Tibial nerve (tissue), 4 donors: Measurements from ENCODE around the gene NWD2. TPM values are rescaled to one million over a fixed set of nuclear protein-coding genes. Genes with fewer than 3 reads are reported as not detected.
A peak's percentile ranks its signal among the peaks of the same experiment; 100 is the strongest.

Source experiments
- DNase-seq, 2 donors: peaks; one replicate each; pipeline ENCODE4 v3.0.0-alpha.2; 2019; ENCODE audit warnings: low spot score in 2 of 2
- H3K27ac ChIP-seq, 4 donors: fragments of 200-600 bp; sonication (generic) in 3 of 4; one replicate each; pipeline ENCODE4 v1.5.1; 2017 to 2019; ENCODE audit warnings: mild to moderate bottlenecking in 1 of 4
- H3K27me3 ChIP-seq, 2 donors: fragments of 200-600 bp; sonication (generic) in 1 of 2; one replicate each; pipeline versions ENCODE4 v1.5.1 to v1.6.0; 2017 to 2019
- H3K36me3 ChIP-seq, 3 donors: fragments of 200-600 bp; sonication (generic); one replicate each; pipeline ENCODE4 v1.5.1; 2018 to 2019
- H3K4me1 ChIP-seq, 4 donors: fragments of 200-600 bp; sonication (generic) in 3 of 4; one replicate each; pipeline ENCODE4 v1.5.1; 2017 to 2019
- H3K4me3 ChIP-seq, 4 donors: fragments of 200-600 bp; sonication (generic) in 3 of 4; one replicate each; pipeline ENCODE4 v1.5.1; 2017 to 2019; ENCODE audit warnings: mild to moderate bottlenecking in 1 of 4, moderate library complexity in 1 of 4
- H3K9me3 ChIP-seq, 4 donors: fragments of 200-600 bp; sonication (generic) in 3 of 4; one replicate each; pipeline ENCODE4 v1.5.1; 2017 to 2019
- EP300 ChIP-seq, 2 donors: sonication (generic); formaldehyde crosslinking; IDR thresholded peaks; one replicate each; pipeline ENCODE4 v1.6.1; 2017; ENCODE audit warnings: antibody characterized with exemption in 2 of 2, mild to moderate bottlenecking in 1 of 2
- POLR2A ChIP-seq, 2 donors: fragments of 450-650 bp; IDR thresholded peaks; one replicate each; pipeline ENCODE4 v1.6.1; 2017; ENCODE audit warnings: antibody characterized with exemption in 2 of 2, mild to moderate bottlenecking in 2 of 2, moderate library complexity in 2 of 2
- WGBS, 2 donors: methylation state at CpG; one replicate each; pipeline ENCODE4 v1.1.5; 2018; 5-methylcytosine and 5-hydroxymethylcytosine counted together
- total RNA-seq, 4 donors: library from RNA; depleted of rRNA; stranded (reverse); fragments of >200 nt; gene quantifications; one replicate each; pipeline ENCODE4 v1.1.0, GENCODE V29; 2016
- TF ChIP-seq, protein P1 (sequence below), 5 experiments: fragments of 200-600 bp in 3 of 5; fragments of 450-650 bp in 2 of 5; sonication (generic) in 3 of 5; IDR thresholded peaks; one replicate each; pipeline ENCODE4 v1.5.1; 2016 to 2019; ENCODE audit warnings: antibody characterized with exemption in 5 of 5, mild to moderate bottlenecking in 3 of 5, moderate library complexity in 2 of 5

The NWD2 gene
- total RNA-seq, 4 donors from 2014 or later: 0.30 to 1.1 (median 0.84) TPM; not detected in 1

- peak overlapping the region in 1 of 4 donors; percentile 50 for H3K27ac ChIP-seq
- H3K9me3 ChIP-seq: no peaks in the 10 kb centered on the region
- peaks cover 0 to 16% (median 0%) of the 10 kb centered on the region in 4 donors for H3K4me1 ChIP-seq
- no peaks in the 10 kb centered on the region for H3K36me3 ChIP-seq
- no peak for TF ChIP-seq POLR2A (IDR thresholded peaks at IDR 0.05)
- TF ChIP-seq EP300 (IDR thresholded peaks at IDR 0.05): no peak
- TF ChIP-seq, protein P1, sequence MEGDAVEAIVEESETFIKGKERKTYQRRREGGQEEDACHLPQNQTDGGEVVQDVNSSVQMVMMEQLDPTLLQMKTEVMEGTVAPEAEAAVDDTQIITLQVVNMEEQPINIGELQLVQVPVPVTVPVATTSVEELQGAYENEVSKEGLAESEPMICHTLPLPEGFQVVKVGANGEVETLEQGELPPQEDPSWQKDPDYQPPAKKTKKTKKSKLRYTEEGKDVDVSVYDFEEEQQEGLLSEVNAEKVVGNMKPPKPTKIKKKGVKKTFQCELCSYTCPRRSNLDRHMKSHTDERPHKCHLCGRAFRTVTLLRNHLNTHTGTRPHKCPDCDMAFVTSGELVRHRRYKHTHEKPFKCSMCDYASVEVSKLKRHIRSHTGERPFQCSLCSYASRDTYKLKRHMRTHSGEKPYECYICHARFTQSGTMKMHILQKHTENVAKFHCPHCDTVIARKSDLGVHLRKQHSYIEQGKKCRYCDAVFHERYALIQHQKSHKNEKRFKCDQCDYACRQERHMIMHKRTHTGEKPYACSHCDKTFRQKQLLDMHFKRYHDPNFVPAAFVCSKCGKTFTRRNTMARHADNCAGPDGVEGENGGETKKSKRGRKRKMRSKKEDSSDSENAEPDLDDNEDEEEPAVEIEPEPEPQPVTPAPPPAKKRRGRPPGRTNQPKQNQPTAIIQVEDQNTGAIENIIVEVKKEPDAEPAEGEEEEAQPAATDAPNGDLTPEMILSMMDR (IDR thresholded peaks at IDR 0.05): no peak
- peaks cover 0 to 45% of the 10 kb centered on the region in 2 donors for H3K27me3 ChIP-seq
- WGBS, 2 donors: 7% methylated on average over 27 to 32 of the region's 32 CpGs
- H3K4me3 ChIP-seq: peak overlapping the region in 3 of 4 donors; percentile 39 to 60 (median 50)
- DNase-seq: no peak
Observed at GRCh38 chr4:37453999-37454800, 209.7 kb downstream of the NWD2 start.

- TF ChIP-seq POLR2A (IDR thresholded peaks at IDR 0.05): no peak
- TF ChIP-seq, protein P1 (IDR thresholded peaks at IDR 0.05): no peak
- TF ChIP-seq EP300 (IDR thresholded peaks at IDR 0.05): no peak
Observed at GRCh38 chr4:37455301-37456131, 211.0 kb downstream of the NWD2 start.

GRCh38 chr4:37461801-37462200 lies 217.3 kb downstream of the NWD2 start:
- H3K4me1 ChIP-seq: no peaks in the 10 kb centered on the region
- 68 to 73% methylated on average over 1 of the region's 1 CpG for WGBS, 2 donors
- no peaks in the 10 kb centered on the region for H3K36me3 ChIP-seq
- H3K9me3 ChIP-seq: no peaks in the 10 kb centered on the region
- H3K4me3 ChIP-seq: no peak overlapping the region
- no peak for DNase-seq
- no peak for TF ChIP-seq EP300 (IDR thresholded peaks at IDR 0.05)
- TF ChIP-seq POLR2A (IDR thresholded peaks at IDR 0.05): no peak
- TF ChIP-seq, protein P1 (IDR thresholded peaks at IDR 0.05): no peak
- no peak overlapping the region for H3K27ac ChIP-seq
- H3K27me3 ChIP-seq: no peaks in the 10 kb centered on the region

More at GRCh38 chr4:37455301-37456131, 211.0 kb downstream of the NWD2 start:
- peaks cover 0 to 16% (median 0%) of the 10 kb centered on the region in 4 donors for H3K4me1 ChIP-seq
- no peak for DNase-seq
- H3K27ac ChIP-seq: no peak overlapping the region
- H3K27me3 ChIP-seq: peaks cover 0 to 35% of the 10 kb centered on the region in 2 donors
- no peaks in the 10 kb centered on the region for H3K9me3 ChIP-seq
- H3K36me3 ChIP-seq: no peaks in the 10 kb centered on the region
- 87 to 90% methylated on average over 11 of the region's 11 CpGs for WGBS, 2 donors
- H3K4me3 ChIP-seq: no peak overlapping the region

GRCh38 chr4:37463033-37463856 lies 218.7 kb downstream of the NWD2 start:
- 89 to 91% methylated on average over 5 of the region's 5 CpGs for WGBS, 2 donors
- Histone ChIP-seq H3K27ac (no peak overlapping the region), H3K36me3 (no peaks in the 10 kb centered on the region), H3K27me3 (no peaks in the 10 kb centered on the region), H3K4me3 (no peak overlapping the region), H3K4me1 (no peaks in the 10 kb centered on the region), H3K9me3 (no peaks in the 10 kb centered on the region)
- no peak for DNase-seq
- TF ChIP-seq POLR2A (IDR thresholded peaks at IDR 0.05) (no peak), EP300 (IDR thresholded peaks at IDR 0.05) (no peak)
- TF ChIP-seq, protein P1 (IDR thresholded peaks at IDR 0.05): no peak
